ENCODE results near the gene GSG1L2. TPM values are rescaled to one million over a fixed set of nuclear protein-coding genes. Genes with fewer than 3 reads are reported as not detected.

Gene GSG1L2
- total RNA-seq, 4 donors from 2014 or later: not detected

GRCh38 chr17:9783050-9783449 is 38.8 kb downstream of the GSG1L2 start:
- H3K36me3 ChIP-seq: no peaks in the 10 kb centered on the region
- no peaks in the 10 kb centered on the region for H3K9me3 ChIP-seq
- no peak overlapping the region for H3K27ac ChIP-seq
- H3K4me1 ChIP-seq: no peaks in the 10 kb centered on the region
- TF ChIP-seq POLR2A (IDR thresholded peaks at IDR 0.05) (no peak), EP300 (IDR thresholded peaks at IDR 0.05) (no peak), CTCF (IDR thresholded peaks at IDR 0.05) (no peak)
- 80 to 81% methylated on average over 4 of the region's 4 CpGs for WGBS, 2 donors
- DNase-seq (ENCODE audit: low spot score in 2 of 2): no peak
- H3K27me3 ChIP-seq: no peaks in the 10 kb centered on the region
- H3K4me3 ChIP-seq: no peak overlapping the region

- Histone ChIP-seq H3K27ac (no peak overlapping the region), H3K9me3 (peaks cover 0 to 12% (median 0%) of the 10 kb centered on the region in 4 donors), H3K27me3 (no peaks in the 10 kb centered on the region), H3K4me3 (no peak overlapping the region), H3K36me3 (no peaks in the 10 kb centered on the region), H3K4me1 (no peaks in the 10 kb centered on the region)
- DNase-seq (ENCODE audit: low spot score in 2 of 2): no peak
- TF ChIP-seq POLR2A (IDR thresholded peaks at IDR 0.05) (no peak), CTCF (IDR thresholded peaks at IDR 0.05) (no peak), EP300 (IDR thresholded peaks at IDR 0.05) (no peak)
- 88 to 91% methylated on average over 3 of the region's 3 CpGs for WGBS, 2 donors
Observed at GRCh38 chr17:9780552-9780951, 41.3 kb downstream of the GSG1L2 start.

- Histone ChIP-seq H3K36me3 (no peaks in the 10 kb centered on the region), H3K4me1 (no peaks in the 10 kb centered on the region), H3K9me3 (peaks cover 0 to 14% (median 0%) of the 10 kb centered on the region in 4 donors), H3K4me3 (no peak overlapping the region), H3K27me3 (no peaks in the 10 kb centered on the region), H3K27ac (no peak overlapping the region)
- no peak for TF ChIP-seq EP300 (IDR thresholded peaks at IDR 0.05)
- no peak for TF ChIP-seq POLR2A (IDR thresholded peaks at IDR 0.05)
- no peak for DNase-seq (ENCODE audit: low spot score in 2 of 2)
- 91 to 94% methylated on average over 9 of the region's 9 CpGs for WGBS, 2 donors
Observed at GRCh38 chr17:9776911-9777310, 45.0 kb downstream of the GSG1L2 start.

- Histone ChIP-seq H3K4me1 (no peaks in the 10 kb centered on the region), H3K9me3 (peaks cover 0 to 14% (median 0%) of the 10 kb centered on the region in 4 donors), H3K4me3 (no peak overlapping the region), H3K27ac (no peak overlapping the region), H3K36me3 (no peaks in the 10 kb centered on the region), H3K27me3 (no peaks in the 10 kb centered on the region)
- 70 to 77% methylated on average over 18 to 19 of the region's 19 CpGs for WGBS, 2 donors
- TF ChIP-seq EP300 (IDR thresholded peaks at IDR 0.05): no peak
- no peak for TF ChIP-seq POLR2A (IDR thresholded peaks at IDR 0.05)
- no peak for TF ChIP-seq CTCF (IDR thresholded peaks at IDR 0.05)
- no peak for DNase-seq (ENCODE audit: low spot score in 2 of 2)
Observed at GRCh38 chr17:9772658-9773057, 49.2 kb downstream of the GSG1L2 start.

DNA sequence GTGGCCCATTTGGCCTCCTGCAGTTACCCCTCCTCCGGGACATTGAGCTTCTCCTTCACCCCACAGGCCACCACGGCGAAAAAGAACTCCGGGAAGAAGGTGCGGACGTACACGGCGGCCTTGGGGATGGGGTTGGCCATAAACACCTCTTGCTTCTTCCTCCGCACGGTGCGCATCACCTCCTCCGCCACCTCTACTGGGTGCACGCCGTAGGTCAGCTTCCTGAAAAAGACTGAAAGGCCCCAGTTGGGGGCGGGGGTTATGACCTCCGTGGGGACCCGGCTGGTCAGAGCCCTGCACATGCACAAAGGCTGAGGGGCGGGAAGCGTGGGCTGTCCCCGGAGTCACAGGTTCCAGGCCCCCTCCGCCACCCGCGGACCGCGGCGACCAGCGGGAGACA is 50.4 kb downstream of the GSG1L2 start:
- Histone ChIP-seq H3K4me1 (no peaks in the 10 kb centered on the region), H3K27ac (no peak overlapping the region), H3K27me3 (no peaks in the 10 kb centered on the region), H3K9me3 (peaks cover 0 to 11% (median 0%) of the 10 kb centered on the region in 4 donors), H3K4me3 (no peak overlapping the region), H3K36me3 (no peaks in the 10 kb centered on the region)
- 89% methylated on average over 25 to 27 of the region's 27 CpGs for WGBS, 2 donors
- TF ChIP-seq POLR2A (IDR thresholded peaks at IDR 0.05): no peak
- TF ChIP-seq EP300 (IDR thresholded peaks at IDR 0.05): no peak
- no peak for TF ChIP-seq CTCF (IDR thresholded peaks at IDR 0.05)
- DNase-seq (ENCODE audit: low spot score in 2 of 2): no peak

Measured in tibial nerve (tissue), 4 donors.